ENCODE data around the gene COMMD10.

The COMMD10 gene

DNA sequence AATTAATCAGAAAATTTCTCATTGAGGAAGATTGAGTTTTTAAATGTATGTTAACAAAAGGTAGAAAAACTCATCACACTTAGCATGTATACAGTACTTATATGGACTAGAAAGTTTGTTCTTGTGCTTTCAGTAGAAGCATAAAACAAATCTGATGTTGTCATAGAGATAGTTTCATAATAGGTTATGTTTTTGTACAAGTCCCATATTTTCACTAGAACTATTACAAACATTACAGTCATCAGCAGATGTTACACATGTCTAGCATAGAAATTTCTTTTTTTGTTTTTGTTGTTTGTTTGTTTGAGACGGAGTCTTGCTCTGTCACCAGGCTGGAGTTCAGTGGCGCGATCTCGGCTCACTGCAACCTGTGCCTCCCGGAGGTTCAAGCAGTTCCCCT is 131.4 kb downstream of the COMMD10 start:
- no peak for DNase-seq (ENCODE audit: low spot score)

DNA sequence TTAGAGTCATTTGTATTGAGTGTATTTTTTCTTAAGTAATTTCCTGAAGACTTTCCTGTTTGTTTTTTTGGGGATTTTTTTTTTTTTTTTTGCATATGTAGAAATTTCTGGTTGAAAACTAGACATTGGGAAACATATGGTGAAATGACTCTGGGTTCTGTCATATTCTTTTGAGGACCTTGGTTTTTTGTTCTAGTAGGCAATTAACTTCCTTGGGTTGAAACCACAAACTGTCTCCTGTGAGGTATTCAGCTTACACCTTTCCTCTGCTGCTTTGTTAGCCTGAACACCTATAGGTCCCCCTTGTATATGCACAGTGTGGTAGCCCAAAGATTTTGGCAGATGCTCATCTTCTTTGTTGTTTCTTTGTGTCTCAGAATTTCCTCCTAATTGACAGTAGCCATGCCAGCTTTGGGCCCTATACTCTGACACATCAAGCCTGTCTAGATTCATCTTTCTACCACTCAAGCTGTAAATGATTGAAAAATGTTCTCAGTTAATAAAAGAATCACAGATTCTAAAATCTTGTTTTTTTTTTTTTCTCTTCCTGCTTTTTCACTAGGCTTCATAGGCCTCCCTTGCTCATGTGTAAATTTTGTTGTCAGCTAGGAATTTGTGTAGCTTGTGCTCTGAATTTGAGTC is 140.6 kb downstream of the COMMD10 start:
- peak; percentile 11 for DNase-seq (ENCODE audit: low spot score)

DNA sequence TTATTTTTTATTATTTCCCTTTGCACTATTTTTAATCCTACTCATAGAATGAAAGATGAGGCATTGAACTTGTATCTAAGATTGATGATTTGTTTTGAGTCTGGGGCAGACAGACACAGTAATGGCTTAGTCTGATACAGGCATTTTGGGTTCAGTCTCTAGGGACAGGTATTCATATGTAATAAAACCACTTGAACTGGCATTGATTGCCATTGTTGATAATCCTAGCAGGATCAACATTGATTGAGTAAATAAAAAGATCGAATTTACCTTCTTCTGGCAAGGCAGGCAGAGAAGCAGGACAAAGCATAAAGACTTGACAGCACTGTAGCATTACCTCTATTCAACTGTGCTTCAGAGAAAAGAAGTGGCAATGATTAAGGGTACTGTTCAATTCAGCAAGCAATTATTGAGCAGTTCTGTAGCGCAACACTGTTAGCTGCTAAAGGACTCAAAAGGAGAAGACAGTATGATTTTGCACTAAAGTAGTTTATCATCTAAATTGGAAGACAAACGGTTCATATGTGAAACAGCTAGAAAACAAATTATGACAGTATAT is 144.4 kb downstream of the COMMD10 start:
- DNase-seq (ENCODE audit: low spot score) = no peak

DNA sequence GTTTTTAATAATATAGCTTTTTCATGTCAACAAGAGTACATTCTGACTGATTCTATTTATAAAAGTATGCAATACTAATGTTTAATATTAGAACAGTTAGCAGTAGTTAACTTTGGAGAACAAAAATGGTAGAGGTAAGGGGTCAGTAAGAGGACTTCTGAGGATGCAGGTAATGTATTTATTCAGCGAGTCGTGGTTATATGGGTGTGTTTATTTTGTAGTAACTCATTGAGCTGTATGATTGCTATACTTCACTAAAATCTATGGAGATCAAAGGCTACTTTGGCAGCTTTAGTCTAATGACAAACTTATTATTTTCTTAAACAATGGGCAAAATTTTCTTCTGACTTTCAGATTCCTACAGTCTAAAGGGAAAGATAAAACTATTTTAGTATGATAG is 146.5 kb downstream of the COMMD10 start:
- no peak for DNase-seq (ENCODE audit: low spot score)

DNA sequence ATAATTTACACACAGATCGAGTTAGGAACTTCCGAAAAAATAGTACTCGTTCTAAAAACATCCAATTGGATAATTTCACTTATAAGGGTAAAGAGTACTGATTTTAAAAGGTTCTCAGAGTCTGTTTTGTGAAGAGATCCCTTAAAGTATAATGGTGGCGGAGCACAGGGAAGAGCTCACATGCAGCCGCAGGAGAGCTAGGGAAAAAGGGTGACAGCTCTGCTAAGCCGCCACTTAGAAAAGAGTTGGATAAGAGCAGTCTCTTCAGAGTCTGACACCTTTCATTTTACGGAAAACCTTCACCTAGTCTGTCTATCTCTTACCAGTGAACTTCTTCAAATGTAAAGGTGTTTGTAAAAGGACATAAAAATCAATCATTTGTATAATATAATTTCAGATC is 149.9 kb downstream of the COMMD10 start:
- DNase-seq (ENCODE audit: low spot score) = no peak

DNA sequence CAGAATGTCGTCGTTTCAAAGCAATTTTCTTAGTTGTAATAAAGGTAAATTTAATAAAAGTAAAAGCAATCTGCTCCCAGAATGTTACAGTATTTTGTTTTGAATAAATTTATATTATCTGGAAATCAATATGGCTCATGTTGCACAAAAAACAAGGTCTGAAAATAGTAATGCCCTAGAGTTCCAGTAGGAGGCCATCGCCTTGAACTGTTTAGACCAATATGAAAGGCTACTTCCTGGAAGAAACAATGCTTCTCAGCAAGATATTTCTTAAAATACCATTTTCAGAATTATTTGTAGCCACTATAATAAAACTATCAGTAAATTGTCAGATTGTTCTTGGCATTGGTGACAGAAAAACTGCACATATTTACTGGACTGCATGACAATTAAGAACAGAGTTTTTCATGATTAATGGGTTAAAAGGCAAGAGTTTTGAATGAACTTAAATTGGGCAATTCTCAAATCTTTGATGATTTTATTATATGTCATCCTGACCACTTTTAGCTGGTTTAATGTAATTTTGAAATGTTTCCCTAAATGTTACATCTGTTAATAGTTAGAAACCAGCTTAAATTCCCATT is 153.2 kb downstream of the COMMD10 start:
- DNase-seq (ENCODE audit: low spot score) = no peak

DNA sequence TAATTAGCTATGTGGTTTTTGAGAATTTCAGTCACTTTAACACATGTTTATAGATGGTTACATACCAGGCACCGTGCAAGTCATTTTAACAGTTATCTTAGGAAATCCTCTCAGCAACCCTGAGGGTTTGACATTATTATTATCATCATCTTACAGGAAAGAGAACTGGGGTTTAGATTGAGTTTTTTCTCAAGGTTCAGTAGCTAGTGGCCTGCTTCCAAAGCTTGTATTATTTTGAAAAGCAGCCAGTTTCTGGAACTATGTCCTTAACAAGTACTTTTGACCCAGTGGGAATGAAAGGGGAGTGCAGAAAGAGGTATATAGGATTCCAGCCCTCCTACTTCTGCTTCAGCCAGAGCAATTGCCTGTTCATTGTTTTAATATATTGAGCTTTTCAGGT is 157.5 kb downstream of the COMMD10 start:
- DNase-seq (ENCODE audit: low spot score) = no peak

DNA sequence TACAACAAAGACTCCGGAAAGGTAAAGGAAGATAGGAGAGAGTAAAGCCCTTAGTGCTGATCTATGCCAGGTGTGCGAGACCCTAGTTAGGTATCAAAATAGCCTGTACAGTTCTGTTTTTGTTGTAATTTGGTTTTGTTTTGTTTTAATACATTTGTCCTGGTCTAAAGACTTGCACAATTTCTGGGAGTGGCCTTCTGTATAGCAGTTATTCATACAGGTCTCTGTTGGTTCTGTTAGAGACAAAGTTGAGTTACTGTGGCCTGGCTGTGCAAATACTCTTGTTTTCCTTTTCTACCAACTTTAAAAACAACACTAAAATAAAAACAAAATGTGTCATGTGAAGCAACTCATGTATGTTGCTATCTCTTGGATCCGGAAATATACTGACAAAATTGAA is 163.6 kb downstream of the COMMD10 start:
- DNase-seq (ENCODE audit: low spot score) = no peak

DNA sequence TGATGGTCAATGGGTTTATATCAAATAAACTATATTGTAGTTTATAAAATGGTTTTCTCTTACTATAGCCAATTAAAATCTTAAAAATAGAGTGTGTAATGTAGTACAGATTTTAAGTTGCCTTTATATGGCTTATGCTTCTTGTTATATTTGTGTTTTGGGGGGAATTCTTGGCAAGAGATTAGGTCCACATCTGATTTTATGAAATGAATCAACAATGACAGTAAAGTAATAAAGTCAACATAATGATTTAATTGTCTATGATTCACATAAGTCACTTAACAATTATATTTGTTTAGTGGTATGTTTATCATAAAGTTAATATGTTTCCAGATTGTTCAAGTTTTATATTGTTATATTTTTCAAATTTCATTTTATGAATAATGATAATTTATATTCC is 164.8 kb downstream of the COMMD10 start:
- DNase-seq (ENCODE audit: low spot score) = no peak

DNA sequence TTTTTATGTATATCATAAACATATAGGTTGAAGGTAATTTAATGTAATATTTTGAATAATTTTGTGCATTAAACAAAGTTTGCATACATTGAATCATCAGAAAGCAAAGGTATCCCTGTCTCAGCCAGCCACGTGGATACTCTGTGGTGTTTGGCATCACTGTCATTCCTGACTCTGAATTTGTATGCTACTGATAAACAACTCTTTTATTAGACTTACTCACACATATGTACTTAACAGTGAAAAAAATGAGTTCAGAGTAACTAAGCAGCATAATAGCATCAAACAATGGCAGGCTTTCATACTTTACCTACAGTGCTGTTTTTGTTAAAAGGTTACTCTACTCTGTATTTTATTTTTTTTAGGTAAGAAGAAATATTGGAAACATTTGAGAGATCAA is 171.9 kb downstream of the COMMD10 start:
- DNase-seq (ENCODE audit: low spot score) = no peak

DNA sequence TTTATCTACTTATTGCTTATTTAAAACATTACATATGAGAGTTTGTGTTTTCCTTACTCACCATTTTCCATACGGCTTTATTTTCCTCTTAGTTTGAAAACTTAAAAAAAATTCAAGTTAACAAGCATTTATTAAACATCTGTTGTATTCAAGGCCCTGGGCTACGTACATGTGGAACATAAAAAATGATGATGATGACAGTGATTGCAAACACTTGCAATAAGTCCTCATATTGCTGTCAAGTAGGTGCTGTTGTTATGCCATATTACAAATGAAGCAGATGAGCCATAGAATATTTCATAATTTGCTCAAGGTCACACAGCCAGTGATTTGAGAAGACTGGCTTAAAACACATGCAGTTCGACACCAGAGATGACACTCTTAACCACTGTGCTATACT is 180.6 kb downstream of the COMMD10 start:
- no peak for DNase-seq (ENCODE audit: low spot score)

DNA sequence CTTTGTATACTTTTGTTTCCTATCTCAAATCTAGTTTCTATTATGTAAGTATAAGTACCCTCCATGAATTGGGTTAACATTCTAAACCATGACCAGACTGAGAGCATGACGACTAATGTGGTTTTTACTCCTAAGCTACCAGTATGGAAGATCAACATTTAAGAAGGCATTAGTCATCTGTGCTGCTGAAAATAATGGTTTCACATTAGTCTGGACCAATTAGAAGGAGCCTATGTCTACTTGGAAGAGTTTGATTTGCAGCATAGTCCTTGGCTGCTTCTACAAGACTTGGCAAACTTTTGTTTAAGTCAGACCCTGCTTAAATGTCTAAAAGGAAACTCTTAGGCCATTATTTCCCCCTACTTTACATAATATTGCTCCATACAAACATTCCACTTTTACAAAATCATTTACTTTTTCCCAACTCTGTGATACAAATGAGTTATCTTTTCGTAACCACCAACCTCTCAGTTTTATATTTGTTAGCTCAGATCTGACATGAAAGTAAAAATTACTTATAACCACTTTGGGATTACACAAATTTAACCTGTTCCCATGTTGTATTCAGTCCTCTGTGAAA is 186.7 kb downstream of the COMMD10 start:
- peak; percentile 53 for DNase-seq (ENCODE audit: low spot score)

DNA sequence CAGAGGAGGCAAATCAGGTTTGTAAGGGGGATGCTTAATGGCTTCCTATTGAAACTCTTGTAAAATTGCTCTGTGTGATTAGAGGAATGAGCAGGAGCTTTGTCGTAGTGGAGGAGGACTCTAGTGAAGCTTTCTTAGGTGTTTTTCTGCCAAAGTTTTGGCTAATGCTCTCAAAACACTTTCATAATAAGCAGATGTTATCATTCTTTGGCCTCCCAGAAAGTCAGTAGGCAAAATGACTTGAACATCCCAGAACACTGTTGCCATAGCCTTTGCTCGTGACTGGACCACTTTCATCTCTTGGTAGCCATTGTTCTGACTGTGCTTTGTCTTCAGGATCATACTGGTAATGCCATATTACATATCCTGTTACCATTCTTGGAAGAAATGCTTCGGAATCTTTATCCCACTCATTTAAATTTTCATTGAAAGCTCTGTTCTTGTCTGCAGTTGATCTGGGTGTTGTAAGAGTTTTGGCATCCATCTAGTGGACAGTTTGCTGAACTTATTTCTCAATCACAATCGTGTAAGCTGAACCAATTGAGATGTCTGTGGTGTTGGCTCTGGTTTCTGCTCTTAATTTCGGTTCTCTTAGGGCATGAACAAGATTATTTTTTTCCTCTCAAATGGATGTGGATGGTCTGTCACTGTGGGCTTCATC is 187.6 kb downstream of the COMMD10 start:
- DNase-seq (ENCODE audit: low spot score) = no peak

DNA sequence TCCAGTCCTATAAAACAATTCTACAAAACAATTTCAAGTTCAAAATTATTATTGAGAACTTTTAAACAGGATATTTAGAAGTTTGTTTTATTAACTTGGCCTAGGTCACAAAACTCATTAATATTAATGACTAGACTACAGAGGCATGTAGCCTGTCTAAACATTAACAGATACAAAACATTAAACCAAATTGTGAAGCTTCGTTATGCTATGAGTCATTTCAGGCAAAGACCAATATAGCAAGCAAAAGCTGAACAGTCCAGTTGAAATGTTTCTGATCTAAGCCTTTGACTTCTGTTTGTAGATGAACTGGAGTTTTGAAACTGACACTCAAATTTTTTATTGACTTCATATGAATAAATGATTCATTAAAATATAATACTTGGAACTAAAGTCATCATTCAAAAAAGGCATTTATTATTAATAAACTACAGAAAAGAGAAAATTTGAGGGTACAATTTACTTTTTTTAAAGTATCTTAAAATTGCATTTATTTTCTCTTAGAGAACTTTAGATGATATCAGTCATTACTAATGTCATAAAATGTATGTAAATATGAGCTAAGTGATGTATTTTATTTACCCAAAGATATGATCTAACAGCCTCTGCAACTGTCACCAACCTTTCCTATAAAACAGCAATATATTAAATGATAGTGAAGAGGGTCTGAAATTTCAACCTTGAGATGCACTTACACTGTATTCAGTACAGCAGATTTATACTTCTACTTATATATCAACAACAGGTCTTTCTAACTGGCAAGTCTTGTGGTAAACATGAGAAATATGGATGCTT is 188.8 kb downstream of the COMMD10 start:
- DNase-seq (ENCODE audit: low spot score) = peak; percentile 84

DNA sequence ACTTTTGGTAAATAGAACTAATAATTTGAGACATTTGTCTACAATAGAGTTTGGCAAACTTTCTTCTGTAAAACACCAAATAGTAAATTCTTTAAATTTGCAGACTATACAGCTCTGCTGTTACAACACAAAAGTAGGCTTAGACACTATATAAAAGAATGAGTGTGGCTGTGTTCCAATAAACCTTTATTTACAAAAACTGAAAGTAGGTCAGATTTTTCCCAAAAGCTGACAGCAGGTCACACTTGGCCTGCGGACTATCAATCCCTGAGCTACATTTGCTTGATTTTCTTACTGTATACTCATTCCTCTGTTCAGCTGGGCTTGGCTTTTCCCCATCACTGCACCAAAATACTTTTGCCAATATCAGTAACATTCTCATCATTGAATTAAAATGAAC is 189.4 kb downstream of the COMMD10 start:
- no peak for DNase-seq (ENCODE audit: low spot score)

DNA sequence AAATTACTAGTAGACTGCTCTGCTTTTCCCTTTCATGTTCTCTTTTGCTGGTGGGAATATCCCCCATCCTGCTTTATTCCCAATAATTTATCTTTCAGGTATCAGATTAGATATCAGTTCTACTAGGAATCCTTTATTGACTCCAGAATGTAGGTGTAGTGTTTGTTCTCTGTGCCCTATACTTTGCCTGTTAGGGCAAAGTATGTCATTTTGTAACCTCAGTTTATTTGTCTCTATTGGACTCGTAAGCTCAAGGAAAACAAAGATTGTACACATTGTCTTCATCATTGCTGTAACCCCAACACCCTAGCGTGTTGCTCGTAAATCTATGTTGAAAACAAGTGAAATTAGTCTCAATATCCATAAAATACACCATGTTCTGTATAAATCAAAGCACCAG is 190.5 kb downstream of the COMMD10 start:
- no peak for DNase-seq (ENCODE audit: low spot score)

DNA sequence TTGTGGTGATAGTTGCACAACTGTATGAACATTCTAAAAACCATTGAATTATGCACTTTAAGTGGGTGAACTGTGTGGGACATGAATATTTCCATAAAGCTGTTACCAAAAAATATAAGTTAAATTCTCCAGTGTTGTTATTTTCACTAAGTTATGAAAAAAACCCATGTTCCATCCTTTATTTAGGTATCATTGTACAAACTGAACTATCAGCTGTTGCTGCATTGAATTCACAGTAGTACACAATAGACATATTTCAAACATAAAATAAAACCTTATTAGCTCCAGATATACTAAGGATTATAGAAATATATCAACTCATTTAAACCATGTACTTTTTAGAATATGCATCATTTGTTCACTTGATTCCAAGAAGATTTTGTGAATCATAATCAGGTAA is 192.1 kb downstream of the COMMD10 start:
- no peak for DNase-seq (ENCODE audit: low spot score)

DNA sequence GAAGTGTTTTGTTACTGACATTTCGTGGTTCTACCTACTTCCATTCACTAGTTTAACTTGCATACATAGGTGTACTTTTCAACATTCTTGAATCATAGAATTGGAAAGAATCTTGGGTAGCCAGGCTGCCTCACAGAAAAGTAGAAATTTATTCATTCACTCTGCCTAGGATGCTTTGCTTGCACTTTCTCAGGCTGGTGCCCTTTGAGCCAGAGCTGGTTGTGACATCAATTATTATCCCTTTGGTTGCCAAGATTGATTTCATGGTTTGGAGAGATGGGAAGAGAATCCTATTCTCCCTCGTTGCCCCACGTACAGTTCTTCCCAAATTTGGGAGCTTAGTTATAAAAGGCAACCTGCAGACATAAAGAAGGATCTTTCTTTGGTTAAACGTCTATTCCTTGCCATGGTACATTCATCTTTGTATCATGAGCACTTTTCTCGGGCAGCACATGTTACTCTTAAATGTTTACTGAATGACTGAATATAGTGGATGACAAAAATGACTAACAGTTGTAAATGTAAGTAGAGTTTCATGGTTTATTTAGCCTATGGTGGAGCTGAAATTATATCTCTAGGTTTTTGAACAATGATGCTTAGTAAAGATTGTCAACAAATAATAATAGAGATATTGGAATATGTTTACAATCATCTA is 195.5 kb downstream of the COMMD10 start:
- DNase-seq (ENCODE audit: low spot score) = no peak

DNA sequence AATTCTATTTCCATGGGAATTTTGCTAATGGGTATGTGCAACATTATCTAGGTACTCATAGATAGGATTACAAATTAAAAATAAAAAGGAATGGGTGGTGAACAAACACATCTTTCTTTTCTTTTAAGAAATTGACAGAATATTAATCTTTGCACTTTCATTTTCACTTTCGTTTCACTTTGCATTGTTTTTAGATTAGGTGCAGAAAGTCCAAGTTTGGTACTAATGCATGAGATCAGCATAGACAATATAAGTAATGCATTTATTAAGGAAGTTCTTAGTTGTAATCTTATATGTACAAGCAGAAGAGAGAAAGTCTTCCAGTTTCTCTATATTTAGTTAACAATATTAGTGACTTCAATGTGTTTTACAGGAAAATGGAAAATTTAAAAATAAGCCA is 196.5 kb downstream of the COMMD10 start:
- DNase-seq (ENCODE audit: low spot score) = no peak

DNA sequence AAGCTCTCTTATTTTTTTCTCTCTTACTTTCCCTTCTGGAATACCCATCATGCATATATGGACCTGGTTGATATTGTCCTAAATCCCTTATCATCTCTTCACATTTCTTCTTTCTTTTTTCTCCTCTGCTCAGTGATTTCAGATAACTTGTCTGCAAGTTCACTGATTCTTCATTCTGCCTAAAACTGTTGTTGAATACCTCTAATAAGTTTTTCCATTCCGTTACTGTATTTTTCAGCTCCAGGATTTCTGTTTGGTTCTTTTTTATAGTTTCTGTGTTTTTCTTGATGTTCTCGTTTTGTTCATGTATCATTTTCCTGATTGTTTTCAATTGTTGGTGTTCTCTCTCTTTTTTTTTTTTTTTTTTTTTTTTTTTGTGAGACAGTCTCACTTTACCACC is 203.7 kb downstream of the COMMD10 start:
- DNase-seq (ENCODE audit: low spot score) = no peak

DNA sequence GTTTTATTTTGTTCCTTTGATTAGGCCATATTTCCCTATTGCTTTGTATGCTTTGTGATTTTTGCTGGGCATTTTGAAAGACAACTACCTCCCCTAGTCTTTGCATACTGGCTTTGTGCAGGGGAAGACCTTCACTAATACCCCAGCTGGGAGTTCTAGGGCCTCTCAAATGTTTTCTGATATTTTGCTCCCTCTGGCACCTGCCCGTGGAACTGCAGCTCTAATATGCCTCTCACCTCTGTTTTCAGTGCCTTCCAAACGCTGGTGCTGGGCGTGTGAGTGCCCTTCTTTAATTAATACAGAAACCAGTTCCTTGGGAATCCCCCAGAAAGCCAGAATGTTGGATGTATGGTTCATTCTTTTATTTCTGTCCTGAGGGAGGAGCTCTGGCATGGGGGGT is 204.5 kb downstream of the COMMD10 start:
- DNase-seq (ENCODE audit: low spot score) = no peak

DNA sequence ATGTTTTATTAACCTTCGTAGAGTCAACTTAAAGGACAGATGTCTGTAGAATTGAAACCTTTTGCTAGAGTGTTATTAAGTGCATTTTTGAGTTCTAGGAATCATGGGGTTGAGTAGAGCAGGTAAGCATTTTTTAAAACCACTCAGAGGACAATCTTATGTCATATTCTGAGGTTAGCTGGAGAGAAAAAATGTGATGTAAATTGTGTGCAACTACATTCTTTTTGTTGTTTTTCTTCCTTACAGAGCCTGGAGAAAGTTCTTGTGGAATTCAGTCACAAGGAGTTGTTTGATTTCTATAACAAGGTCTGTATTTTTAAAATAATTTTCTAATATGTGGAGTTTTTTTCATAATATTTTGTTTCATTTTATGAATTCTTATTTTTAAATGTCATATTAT is 206.4 kb downstream of the COMMD10 start:
- no peak for DNase-seq (ENCODE audit: low spot score)

Data from kidney tubule cell (primary cell).